Colon (tissue), 2 donors: ENCODE data around the gene SPATA17.
"Not testable (repeated sequence)": the region's sequence is repeated elsewhere in the genome, so short reads cannot be mapped to it uniquely, and the experiment has no call there.

Experiments used
- FAIRE-seq: peaks from 2 replicates; lab custom pipeline; 2012; peaks lifted over from hg19 to GRCh38; lab: Jason Lieb, UNC
- donor health status: control.
- donor health status: control.

SPATA17 gene

GRCh38 chr1:217630711-217631591 lies at the start of gene SPATA17, which contains the start of gene GPATCH2:
Gene SPATA17 (plus strand): TSS chr1:217631344. CDS start chr1:217631379, 35 bp downstream.
Gene GPATCH2 (minus strand): TSS chr1:217631090. CDS start chr1:217630971, 119 bp downstream.
- no peak for FAIRE-seq

- not testable (repeated sequence) for FAIRE-seq
Measured at GRCh38 chr1:217584286-217584811, 46.8 kb upstream of the SPATA17 start.

- no peak for FAIRE-seq
Measured at GRCh38 chr1:217585577-217585976, 45.6 kb upstream of the SPATA17 start.

GRCh38 chr1:217586586-217586985 lies 44.6 kb upstream of the SPATA17 start:
- no peak for FAIRE-seq

- no peak for FAIRE-seq
Measured at GRCh38 chr1:217590598-217590997, 40.5 kb upstream of the SPATA17 start.

- no peak for FAIRE-seq
Measured at GRCh38 chr1:217599154-217599553, 32.0 kb upstream of the SPATA17 start.

- no peak for FAIRE-seq
Measured at GRCh38 chr1:217602380-217602779, 28.8 kb upstream of the SPATA17 start.

- FAIRE-seq: no peak
Measured at GRCh38 chr1:217605390-217605789, 25.8 kb upstream of the SPATA17 start.

- FAIRE-seq: no peak
Measured at GRCh38 chr1:217614200-217614712, 16.9 kb upstream of the SPATA17 start.

GRCh38 chr1:217617126-217617525 lies 14.0 kb upstream of the SPATA17 start:
- FAIRE-seq: no peak

- FAIRE-seq: no peak
Measured at GRCh38 chr1:217620814-217621213, 10.3 kb upstream of the SPATA17 start.

- no peak for FAIRE-seq
Measured at GRCh38 chr1:217622042-217622441, 9.1 kb upstream of the SPATA17 start.

GRCh38 chr1:217626321-217626720 lies 4.8 kb upstream of the SPATA17 start:
- FAIRE-seq: no peak

- no peak for FAIRE-seq
Measured at GRCh38 chr1:217627431-217627830, 3.7 kb upstream of the SPATA17 start.

GRCh38 chr1:217642455-217642854 lies 11.3 kb downstream of the SPATA17 start:
- no peak for FAIRE-seq

- no peak for FAIRE-seq
Measured at GRCh38 chr1:217647791-217648190, 16.6 kb downstream of the SPATA17 start.

GRCh38 chr1:217650674-217651073 lies 19.5 kb downstream of the SPATA17 start:
- no peak for FAIRE-seq

GRCh38 chr1:217660353-217661062 lies 29.4 kb downstream of the SPATA17 start:
- FAIRE-seq: no peak

GRCh38 chr1:217661407-217661806 lies 30.3 kb downstream of the SPATA17 start:
- FAIRE-seq: no peak

- no peak for FAIRE-seq
Measured at GRCh38 chr1:217668351-217668940, 37.3 kb downstream of the SPATA17 start.

GRCh38 chr1:217673387-217673786 lies 42.2 kb downstream of the SPATA17 start:
- no peak for FAIRE-seq

- FAIRE-seq: no peak
Measured at GRCh38 chr1:217674028-217674729, 43.0 kb downstream of the SPATA17 start.
